Nephron progenitor cell (in vitro differentiated cells): ENCODE data around the gene SEMA4C.

Source experiments
- DNase-seq: peaks from one replicate; pipeline ENCODE4 v3.0.0; 2021
- H3K27ac Mint-ChIP-seq: 2 replicates; pipeline ENCODE4 v1.8.0; 2021; ENCODE audit warnings: mild to moderate bottlenecking, moderate library complexity, mixed read lengths
- H3K27me3 Mint-ChIP-seq: 2 replicates; pipeline ENCODE4 v1.8.0; 2021; ENCODE audit warnings: mild to moderate bottlenecking, low read depth, mixed read lengths; ENCODE audit not compliant: poor library complexity
- H3K36me3 Mint-ChIP-seq: 2 replicates; pipeline ENCODE4 v1.8.0; 2021; ENCODE audit warnings: low read depth, mixed read lengths
- H3K4me1 Mint-ChIP-seq: 2 replicates; pipeline ENCODE4 v1.8.0; 2021; ENCODE audit warnings: mixed read lengths
- H3K4me3 Mint-ChIP-seq: 2 replicates; pipeline ENCODE4 v1.8.0; 2021; ENCODE audit warnings: mild to moderate bottlenecking, moderate library complexity, mixed read lengths
- H3K9me3 Mint-ChIP-seq: 2 replicates; pipeline ENCODE4 v1.8.0; 2021; ENCODE audit warnings: mild to moderate bottlenecking, moderate library complexity, mixed read lengths
- TF ChIP-seq, protein P1 (sequence below): fragments of 200-600 bp; sonication (generic); IDR thresholded peaks from 2 replicates; pipeline ENCODE4 v1.5.0; 2021; ENCODE audit warnings: antibody characterized with exemption

SEMA4C gene

DNA sequence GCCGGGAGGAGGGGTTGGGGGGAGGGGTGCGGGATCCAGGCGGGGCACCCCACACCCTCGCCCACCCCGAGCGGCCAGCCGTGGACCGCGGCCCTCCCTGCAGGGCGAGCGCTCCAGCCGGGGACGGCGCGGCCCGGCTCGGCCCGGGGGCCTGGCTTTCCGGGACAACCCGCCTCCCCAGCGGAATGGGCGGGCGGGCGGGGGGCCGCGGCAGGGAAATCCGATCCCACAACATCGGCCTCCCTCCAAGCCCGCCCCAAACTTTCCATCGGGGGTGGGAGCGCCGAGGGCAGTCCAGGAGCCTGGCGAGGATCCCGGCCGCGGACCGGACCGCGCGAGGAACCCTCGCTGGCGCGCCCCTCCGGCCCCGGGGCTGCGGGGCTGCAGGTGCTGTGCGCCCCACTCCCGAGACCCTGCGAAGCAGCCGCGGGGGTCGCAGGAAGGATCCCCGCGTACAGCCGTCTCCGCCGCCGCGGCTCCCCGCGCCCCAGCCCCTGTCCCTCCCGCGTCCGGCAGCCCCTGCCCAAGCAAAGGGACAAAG, 529 bp downstream of the SEMA4C start:
- Mint-ChIP-seq H3K27me3 (no peaks in the 10 kb centered on the region), H3K9me3 (no peaks in the 10 kb centered on the region), H3K4me3 (peak overlapping the region; percentile 85), H3K27ac (no peak overlapping the region), H3K36me3 (peaks cover 6% of the 10 kb centered on the region), H3K4me1 (peaks cover 55% of the 10 kb centered on the region)
- DNase-seq = peak; percentile 66
- TF ChIP-seq, protein P1, sequence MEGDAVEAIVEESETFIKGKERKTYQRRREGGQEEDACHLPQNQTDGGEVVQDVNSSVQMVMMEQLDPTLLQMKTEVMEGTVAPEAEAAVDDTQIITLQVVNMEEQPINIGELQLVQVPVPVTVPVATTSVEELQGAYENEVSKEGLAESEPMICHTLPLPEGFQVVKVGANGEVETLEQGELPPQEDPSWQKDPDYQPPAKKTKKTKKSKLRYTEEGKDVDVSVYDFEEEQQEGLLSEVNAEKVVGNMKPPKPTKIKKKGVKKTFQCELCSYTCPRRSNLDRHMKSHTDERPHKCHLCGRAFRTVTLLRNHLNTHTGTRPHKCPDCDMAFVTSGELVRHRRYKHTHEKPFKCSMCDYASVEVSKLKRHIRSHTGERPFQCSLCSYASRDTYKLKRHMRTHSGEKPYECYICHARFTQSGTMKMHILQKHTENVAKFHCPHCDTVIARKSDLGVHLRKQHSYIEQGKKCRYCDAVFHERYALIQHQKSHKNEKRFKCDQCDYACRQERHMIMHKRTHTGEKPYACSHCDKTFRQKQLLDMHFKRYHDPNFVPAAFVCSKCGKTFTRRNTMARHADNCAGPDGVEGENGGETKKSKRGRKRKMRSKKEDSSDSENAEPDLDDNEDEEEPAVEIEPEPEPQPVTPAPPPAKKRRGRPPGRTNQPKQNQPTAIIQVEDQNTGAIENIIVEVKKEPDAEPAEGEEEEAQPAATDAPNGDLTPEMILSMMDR = no peak

DNA sequence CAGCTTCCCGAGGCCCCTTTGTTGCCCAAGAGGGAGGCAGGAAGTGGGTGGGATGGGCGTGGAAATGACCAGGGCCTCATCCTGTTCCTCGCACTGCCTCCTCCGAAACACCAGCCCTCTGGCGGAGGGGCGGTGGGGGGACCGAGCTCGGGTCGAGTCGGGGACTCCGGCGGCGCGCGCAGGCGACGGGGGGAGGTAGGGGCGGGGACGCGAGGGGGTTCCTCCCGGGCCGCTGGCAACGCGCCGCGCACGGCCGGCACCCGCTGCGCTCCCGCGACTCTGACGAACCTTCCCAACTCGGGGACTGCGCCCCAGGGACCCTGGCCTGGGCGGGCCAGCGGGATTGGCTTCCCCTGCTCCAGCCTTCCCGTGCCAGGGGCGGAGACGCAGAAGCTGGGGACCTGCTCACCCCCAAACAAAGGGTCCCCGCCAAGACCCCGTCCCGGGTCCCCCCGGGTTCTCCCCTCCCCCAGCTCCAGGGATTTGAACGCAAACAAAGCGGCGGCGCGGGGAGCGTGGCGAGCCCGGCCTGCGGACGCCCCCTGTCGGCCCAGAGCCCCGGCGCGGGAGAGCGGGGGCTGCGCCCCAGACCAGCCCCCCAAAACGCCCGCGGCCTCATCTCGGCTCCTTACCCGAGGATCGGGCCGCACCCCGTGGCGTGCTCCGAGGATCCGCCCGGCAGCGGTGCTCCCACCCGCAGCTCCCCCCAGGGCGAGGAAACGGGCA, 1.2 kb downstream of the SEMA4C start:
- DNase-seq = peak; percentile 88
- peaks cover 49% of the 10 kb centered on the region for H3K4me1 Mint-ChIP-seq
- TF ChIP-seq, protein P1 = peak; percentile 59
- no peaks in the 10 kb centered on the region for H3K27me3 Mint-ChIP-seq
- H3K27ac Mint-ChIP-seq = no peak overlapping the region
- H3K4me3 Mint-ChIP-seq = peak overlapping the region; percentile 88
- H3K9me3 Mint-ChIP-seq = no peaks in the 10 kb centered on the region
- H3K36me3 Mint-ChIP-seq = peaks cover 6% of the 10 kb centered on the region

DNA sequence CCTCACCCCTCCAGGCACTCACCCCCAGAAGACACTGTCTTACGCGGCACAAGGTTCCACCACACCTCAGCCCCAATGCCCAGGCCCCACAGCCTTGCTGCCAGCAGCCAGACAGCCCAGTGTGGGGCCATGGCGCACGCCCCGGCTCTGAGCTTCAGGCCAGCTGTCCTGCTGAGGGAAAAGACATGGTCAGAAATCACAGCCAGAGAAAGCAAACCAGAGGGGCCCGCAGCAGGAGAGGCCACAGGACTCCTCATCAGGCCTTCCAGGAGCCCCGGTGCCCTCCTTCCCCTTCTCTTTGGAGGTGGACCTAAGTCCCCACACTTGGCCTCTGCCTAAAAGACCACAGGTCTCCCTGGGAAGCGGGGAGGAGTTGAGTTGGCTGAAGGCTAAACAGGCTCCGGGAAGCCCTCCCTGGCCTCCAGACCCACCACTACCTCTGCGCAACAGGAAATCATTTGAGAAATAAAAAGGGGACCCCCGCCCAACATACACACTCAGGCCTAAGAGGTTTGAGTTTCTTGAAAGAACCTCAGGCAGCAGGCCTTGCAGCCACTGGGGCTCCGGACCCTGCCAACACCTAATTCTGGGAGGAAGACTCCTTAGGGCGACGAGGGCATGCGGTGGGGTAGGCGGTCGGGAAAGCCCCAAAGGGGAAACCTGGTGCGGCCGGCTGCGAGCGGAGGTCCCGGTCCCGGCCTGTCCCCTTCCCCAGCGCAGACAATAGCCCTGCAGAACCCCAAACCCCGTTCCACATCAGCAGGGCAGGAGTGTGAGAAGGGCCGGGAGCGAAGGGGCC, 1.9 kb downstream of the SEMA4C start:
- H3K4me3 Mint-ChIP-seq = peak overlapping the region; percentile 88
- DNase-seq = no peak
- H3K36me3 Mint-ChIP-seq = peaks cover 12% of the 10 kb centered on the region

DNA sequence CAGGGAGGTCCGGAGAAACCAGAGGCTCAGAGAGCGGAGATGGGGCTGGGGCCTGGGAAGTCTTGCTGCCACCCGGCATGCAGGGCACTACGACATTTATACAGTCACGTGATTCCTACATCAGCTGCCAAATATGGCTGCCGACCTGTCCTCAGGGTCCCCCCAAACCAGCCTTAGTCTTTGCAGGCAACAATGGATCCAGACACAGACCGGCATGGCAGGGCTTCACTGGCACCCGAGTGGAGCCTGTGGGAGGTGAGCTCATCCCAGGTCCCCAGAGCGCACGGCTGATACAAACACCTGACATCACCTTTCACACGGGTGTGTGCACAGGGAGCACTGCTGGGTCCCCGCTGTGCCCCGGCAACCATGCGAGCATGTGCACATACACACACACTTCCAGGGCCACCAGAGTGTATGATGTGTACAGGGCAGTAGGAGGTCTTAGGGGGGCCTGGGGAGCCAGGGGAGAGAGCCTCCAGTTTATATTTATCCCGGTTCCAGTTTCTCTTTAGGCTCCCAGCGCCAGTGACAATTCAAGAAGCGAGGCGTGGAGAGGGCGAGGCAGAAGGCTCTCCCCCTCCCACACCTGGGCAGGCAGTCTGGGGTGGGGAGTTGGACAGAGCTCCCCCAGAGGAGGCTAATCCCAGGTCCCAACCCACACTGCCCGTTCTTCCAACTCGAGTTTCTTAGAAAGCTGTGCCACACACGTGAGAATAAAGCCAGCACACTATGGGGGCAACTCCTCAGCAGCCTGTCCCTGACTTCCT, 2.7 kb downstream of the SEMA4C start:
- no peaks in the 10 kb centered on the region for H3K9me3 Mint-ChIP-seq
- TF ChIP-seq, protein P1 = no peak
- H3K27me3 Mint-ChIP-seq = no peaks in the 10 kb centered on the region
- H3K27ac Mint-ChIP-seq = peak overlapping the region; percentile 74
- H3K4me1 Mint-ChIP-seq = peaks cover 38% of the 10 kb centered on the region
- peaks cover 15% of the 10 kb centered on the region for H3K36me3 Mint-ChIP-seq
- no peak for DNase-seq
- peak overlapping the region; percentile 88 for H3K4me3 Mint-ChIP-seq

More for the DNA sequence above, 1.9 kb downstream of the SEMA4C start:
- H3K9me3 Mint-ChIP-seq = no peaks in the 10 kb centered on the region
- H3K4me1 Mint-ChIP-seq = peaks cover 46% of the 10 kb centered on the region
- H3K27ac Mint-ChIP-seq = peak overlapping the region; percentile 42
- no peaks in the 10 kb centered on the region for H3K27me3 Mint-ChIP-seq
- TF ChIP-seq, protein P1 = no peak

DNA sequence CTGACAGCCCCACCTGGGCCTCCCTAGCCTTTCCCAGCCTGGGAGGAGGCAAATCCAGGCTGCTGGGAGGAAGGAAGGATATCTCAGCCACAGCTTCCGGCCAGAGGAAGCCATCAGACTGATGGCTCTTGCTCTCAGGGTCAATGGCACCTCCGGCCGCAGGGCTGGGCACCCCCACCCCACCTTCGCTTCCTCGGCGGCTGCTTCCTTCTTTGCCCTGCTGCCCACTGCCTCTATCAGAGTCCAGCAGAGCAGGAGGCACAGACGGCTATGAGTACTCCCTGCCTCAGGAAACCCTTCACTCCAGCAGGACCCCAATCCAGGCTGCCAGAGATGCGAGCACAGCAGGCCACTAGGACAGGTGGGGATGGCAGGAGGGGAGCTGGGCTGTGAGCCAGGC, 3.3 kb downstream of the SEMA4C start:
- DNase-seq = no peak
- no peaks in the 10 kb centered on the region for H3K27me3 Mint-ChIP-seq
- H3K9me3 Mint-ChIP-seq = no peaks in the 10 kb centered on the region
- TF ChIP-seq, protein P1 = no peak
- H3K27ac Mint-ChIP-seq = peak overlapping the region; percentile 74
- peak overlapping the region; percentile 88 for H3K4me3 Mint-ChIP-seq
- H3K4me1 Mint-ChIP-seq = peaks cover 36% of the 10 kb centered on the region
- peaks cover 21% of the 10 kb centered on the region for H3K36me3 Mint-ChIP-seq
